ENCODE results near the gene SYCN.
"Not testable (repeated sequence)": the region's sequence is repeated elsewhere in the genome, so short reads cannot be mapped to it uniquely, and the experiment has no call there.

Gene SYCN

GRCh38 chr19:39203372-39204341 is at the start of gene SYCN:
Gene SYCN, minus strand, starts transcription at chr19:39204263. Its CDS starts 9 bp downstream, at chr19:39204254.
- DNase-seq (ENCODE audit: low read depth) = no peak

GRCh38 chr19:39253374-39254149 is 49.5 kb upstream of the SYCN start:
- DNase-seq (ENCODE audit: low read depth) = no peak

GRCh38 chr19:39252458-39252857 is 48.4 kb upstream of the SYCN start:
- no peak for DNase-seq (ENCODE audit: low read depth)

GRCh38 chr19:39251846-39252245 is 47.8 kb upstream of the SYCN start:
- no peak for DNase-seq (ENCODE audit: low read depth)

- DNase-seq (ENCODE audit: low read depth) = no peak
These were observed 47.0 kb upstream of the SYCN start for GRCh38 chr19:39251081-39251480.

- DNase-seq (ENCODE audit: low read depth) = no peak
These were observed 44.7 kb upstream of the SYCN start, which contains the start of gene IFNL4 for GRCh38 chr19:39248806-39249205. Gene IFNL4, minus strand, starts transcription at chr19:39248856.

- no peak for DNase-seq (ENCODE audit: low read depth)
These were observed 43.9 kb upstream of the SYCN start for GRCh38 chr19:39247701-39248664.

GRCh38 chr19:39246951-39247669 is 43.0 kb upstream of the SYCN start:
- DNase-seq (ENCODE audit: low read depth) = no peak

GRCh38 chr19:39245166-39245565 is 41.1 kb upstream of the SYCN start:
- not testable (repeated sequence) for DNase-seq (ENCODE audit: low read depth)

- DNase-seq (ENCODE audit: low read depth) = not testable (repeated sequence)
These were observed 40.5 kb upstream of the SYCN start, which contains the start of gene IFNL3 for GRCh38 chr19:39244410-39245100. Gene IFNL3, minus strand, starts transcription at chr19:39245006. Its CDS starts 39 bp downstream, at chr19:39244967.

GRCh38 chr19:39243741-39244140 is 39.7 kb upstream of the SYCN start:
- DNase-seq (ENCODE audit: low read depth) = not testable (repeated sequence)

- no peak for DNase-seq (ENCODE audit: low read depth)
These were observed 36.4 kb upstream of the SYCN start for GRCh38 chr19:39240421-39240820.

- DNase-seq (ENCODE audit: low read depth) = no peak
These were observed 34.9 kb upstream of the SYCN start for GRCh38 chr19:39238944-39239343.

- DNase-seq (ENCODE audit: low read depth) = no peak
These were observed 34.1 kb upstream of the SYCN start for GRCh38 chr19:39238209-39238608.

- DNase-seq (ENCODE audit: low read depth) = no peak
These were observed 33.4 kb upstream of the SYCN start for GRCh38 chr19:39237200-39238184.

- DNase-seq (ENCODE audit: low read depth) = no peak
These were observed 32.5 kb upstream of the SYCN start for GRCh38 chr19:39236527-39236926.

- no peak for DNase-seq (ENCODE audit: low read depth)
These were observed 28.6 kb upstream of the SYCN start for GRCh38 chr19:39232708-39233107.

GRCh38 chr19:39230096-39230764 is 26.2 kb upstream of the SYCN start:
- DNase-seq (ENCODE audit: low read depth) = no peak
